Fibroblast of pulmonary artery (primary cell): ENCODE measurements around the gene SCTR.

Source experiments
- DNase-seq: peaks from one replicate; pipeline ENCODE4 v3.0.0-alpha.2; 2010; ENCODE audit warnings: low read depth
- H3K4me3 ChIP-seq: replicated peaks from 2 replicates; pipeline ENCODE4 v1.5.1; 2011; ENCODE audit warnings: low read depth, mild to moderate bottlenecking, control low read depth, low read length, moderate library complexity
- TF ChIP-seq, protein P1 (sequence below): IDR thresholded peaks from 2 replicates; pipeline ENCODE4 v1.5.1; 2011; ENCODE audit warnings: mild to moderate bottlenecking, control low read depth, low read length, inconsistent platforms; ENCODE audit errors: missing control alignments

SCTR gene

DNA sequence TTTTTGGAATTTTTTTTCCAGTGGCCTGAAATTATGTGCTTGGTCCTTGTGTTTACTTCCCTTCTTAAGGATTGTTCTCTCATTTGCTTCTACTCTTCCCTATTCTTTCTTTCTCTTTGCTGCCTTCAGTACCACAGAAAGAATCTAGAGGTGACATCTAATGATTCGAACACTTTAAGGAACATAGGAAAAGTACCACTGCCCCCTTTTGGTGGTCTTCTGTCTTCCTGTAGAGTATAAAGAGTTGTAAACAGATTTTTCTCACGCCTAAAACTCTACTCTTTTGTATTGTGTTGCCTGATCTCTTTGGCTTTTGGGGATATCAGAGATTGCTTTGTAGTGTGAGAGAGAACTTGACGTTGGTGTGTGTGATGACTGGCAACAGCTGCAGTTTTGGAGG lies 7.0 kb upstream of the SCTR start:
- peak; percentile 16 for DNase-seq
- H3K4me3 ChIP-seq = no peak overlapping the region
- TF ChIP-seq, protein P1, sequence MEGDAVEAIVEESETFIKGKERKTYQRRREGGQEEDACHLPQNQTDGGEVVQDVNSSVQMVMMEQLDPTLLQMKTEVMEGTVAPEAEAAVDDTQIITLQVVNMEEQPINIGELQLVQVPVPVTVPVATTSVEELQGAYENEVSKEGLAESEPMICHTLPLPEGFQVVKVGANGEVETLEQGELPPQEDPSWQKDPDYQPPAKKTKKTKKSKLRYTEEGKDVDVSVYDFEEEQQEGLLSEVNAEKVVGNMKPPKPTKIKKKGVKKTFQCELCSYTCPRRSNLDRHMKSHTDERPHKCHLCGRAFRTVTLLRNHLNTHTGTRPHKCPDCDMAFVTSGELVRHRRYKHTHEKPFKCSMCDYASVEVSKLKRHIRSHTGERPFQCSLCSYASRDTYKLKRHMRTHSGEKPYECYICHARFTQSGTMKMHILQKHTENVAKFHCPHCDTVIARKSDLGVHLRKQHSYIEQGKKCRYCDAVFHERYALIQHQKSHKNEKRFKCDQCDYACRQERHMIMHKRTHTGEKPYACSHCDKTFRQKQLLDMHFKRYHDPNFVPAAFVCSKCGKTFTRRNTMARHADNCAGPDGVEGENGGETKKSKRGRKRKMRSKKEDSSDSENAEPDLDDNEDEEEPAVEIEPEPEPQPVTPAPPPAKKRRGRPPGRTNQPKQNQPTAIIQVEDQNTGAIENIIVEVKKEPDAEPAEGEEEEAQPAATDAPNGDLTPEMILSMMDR = peak; percentile 1

DNA sequence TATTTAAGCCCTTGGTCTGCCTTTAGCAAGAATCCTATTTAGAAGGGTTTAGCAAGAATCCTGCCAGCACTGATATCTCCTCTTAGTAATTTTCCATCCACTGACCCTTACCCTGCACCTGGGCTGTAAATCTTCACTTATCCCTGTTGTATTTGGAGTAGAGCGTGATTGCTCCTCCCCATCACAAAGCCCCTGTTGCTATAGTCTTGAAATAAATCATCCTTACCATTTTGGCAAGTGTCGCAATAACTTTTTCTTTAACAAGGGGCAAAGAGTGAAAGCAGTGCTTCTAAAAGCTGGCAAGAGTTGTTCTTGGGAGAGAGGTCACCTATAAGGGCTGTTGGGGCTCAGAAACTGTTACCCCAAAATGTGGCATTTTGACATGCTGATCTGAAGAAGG lies 3.7 kb upstream of the SCTR start:
- TF ChIP-seq, protein P1 = no peak
- H3K4me3 ChIP-seq = no peak overlapping the region
- DNase-seq = no peak

DNA sequence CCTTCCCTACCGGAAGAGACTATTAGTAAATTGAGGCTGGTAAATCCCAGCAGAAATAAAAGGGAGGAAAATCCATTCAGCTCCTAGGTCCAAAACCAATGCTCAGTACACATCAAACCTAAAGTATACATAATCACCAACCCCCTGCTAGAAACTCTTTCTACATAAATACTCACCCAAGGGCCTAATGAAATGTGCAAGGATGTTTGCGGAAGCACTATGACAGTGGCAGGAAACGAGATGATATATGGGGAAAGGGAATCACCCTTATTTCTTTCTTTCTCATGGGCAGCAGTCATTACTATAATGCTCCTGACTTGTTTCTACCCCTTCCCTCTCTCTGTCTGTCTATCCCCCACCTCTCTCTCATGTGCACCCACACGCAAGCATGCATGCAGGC lies 1.3 kb upstream of the SCTR start:
- H3K4me3 ChIP-seq = no peak overlapping the region
- TF ChIP-seq, protein P1 = no peak
- no peak for DNase-seq

DNA sequence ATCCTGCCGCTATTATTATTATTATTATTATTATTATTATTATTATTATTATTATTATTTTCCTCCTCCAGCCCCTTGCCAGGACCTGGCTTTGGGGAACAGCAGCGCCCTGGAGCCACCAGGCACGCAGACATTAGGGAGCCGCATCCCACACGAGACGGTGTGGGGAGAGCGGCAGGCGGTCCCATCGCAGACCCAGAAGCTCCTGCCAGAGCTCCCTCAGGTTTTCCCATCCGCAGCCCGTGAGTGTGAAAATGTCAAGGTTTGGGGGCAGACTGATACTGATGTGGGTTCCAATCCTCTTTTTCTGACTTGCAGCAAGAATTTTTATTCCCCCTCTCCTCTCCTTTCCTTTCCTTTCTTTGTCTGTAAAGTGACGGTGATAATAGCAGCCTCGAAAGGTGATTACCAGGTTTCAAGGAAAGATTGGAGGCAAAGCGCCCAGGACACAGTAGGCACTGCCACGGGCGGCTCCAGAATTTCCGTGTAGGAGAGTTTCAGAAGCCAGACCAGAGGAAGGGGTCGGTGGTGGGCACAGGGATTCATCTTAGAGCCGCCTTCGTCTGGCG lies 816 bp downstream of the SCTR start:
- TF ChIP-seq, protein P1 = no peak
- no peak for DNase-seq
- H3K4me3 ChIP-seq = no peak overlapping the region

DNA sequence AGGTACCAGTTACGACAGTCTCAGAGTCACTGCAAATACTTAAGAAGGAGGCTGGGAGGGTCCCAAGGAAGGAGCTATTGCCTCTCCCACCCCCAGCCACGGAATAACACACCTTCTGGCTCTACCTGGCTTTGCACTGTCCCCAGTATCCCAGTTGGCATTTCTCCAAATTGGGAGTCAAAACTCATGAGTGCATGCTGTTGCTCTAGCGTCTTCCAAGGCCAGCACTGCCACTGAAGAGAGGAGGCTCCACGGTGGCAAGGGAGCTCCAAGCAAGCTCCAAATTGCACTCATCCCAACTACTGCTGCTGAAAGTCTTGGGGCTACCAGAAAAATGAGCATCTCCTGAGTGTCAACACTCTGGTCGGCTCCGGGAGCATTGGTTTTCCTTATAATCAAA lies 1.6 kb downstream of the SCTR start:
- TF ChIP-seq, protein P1 = no peak
- H3K4me3 ChIP-seq = no peak overlapping the region
- no peak for DNase-seq

DNA sequence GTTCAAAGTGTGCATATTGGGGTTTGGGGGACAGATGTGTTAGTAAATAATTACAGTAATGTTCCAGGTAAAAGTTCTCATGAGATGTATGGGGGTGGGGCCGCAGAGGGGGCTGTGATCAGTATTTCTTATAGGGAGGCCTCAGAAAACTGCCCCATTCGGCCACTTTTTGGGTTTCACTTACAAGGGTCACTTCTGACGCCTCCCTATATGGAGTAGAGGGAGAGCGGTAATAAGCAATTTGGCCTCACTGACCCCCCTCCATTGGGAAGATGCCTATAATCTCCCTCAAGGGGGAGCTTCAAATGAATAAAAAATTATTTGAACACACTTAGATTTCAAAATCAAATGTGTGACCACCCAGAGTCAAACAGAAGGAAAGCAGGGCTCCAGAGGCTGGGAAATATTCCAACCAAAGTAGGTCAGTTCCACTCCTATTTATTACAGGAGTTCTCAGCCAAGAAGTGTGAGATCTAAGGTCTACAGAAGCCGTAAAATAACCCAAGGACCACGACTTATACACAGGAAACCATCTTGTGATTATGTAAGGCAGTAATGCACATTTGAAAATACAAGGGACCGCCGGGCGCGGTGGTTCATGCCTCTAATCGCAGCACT lies 2.7 kb downstream of the SCTR start:
- DNase-seq = no peak

More for the DNA sequence above, 2.7 kb downstream of the SCTR start:
- no peak overlapping the region for H3K4me3 ChIP-seq
- TF ChIP-seq, protein P1 = no peak
